Hematopoietic multipotent progenitor cell treated with erythropoietin and hydrocortisone succinate and interleukin-3 and kit ligand, for 6 days (in vitro differentiated cells): Measurements from ENCODE around the gene RFLNA.

Experiments
- DNase-seq: peaks from one replicate; pipeline ENCODE4 v3.0.0-alpha.2; 2015

RFLNA gene

GRCh38 chr12:124338876-124339603 lies 44.1 kb downstream of the RFLNA start:
- DNase-seq: no peak

GRCh38 chr12:124340080-124340900 lies 45.4 kb downstream of the RFLNA start:
- no peak for DNase-seq

GRCh38 chr12:124341645-124342069 lies 46.8 kb downstream of the RFLNA start:
- no peak for DNase-seq

DNA sequence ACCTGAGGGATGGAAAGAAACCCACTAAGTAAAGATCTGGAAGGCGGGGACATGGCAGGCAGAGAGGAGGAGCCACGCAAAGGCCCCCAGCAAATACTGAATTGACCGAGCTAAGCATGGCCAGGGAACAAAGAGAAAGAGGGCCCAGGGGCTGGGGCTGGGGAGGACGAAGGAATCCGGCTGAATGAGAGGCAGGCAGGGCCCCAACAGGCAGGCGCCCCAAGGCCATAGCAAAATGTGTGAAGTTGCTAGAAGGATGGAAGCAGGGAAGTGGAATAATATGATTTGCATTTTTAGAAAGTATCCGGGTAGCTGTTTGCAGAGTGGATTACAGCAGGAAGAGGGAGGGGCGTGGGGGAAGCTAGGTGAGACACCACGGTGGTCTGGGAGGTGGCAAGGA lies 49.1 kb downstream of the RFLNA start:
- DNase-seq: no peak

DNA sequence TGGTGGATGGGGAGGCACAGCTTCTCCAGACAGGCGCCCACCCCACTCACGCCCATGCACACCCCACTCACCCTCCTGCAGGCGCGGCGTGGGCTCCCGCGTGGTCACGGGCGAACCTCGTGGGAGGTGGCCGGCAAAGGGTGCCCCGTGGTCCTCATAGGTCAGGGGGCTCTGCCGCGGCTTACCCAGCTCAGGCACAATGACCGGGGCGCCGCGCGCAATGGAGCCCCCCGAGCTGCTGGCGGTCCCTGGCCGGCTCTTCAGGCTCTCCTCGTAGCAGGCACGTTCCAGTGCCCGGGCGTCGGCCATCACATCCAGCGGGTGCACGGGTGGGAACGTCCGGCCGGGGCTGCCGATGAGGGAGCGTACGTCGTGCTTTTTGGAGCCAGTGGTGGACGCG lies 49.6 kb downstream of the RFLNA start:
- DNase-seq: no peak

GRCh38 chr12:124345795-124346194 lies 50.9 kb downstream of the RFLNA start:
- no peak for DNase-seq

DNA sequence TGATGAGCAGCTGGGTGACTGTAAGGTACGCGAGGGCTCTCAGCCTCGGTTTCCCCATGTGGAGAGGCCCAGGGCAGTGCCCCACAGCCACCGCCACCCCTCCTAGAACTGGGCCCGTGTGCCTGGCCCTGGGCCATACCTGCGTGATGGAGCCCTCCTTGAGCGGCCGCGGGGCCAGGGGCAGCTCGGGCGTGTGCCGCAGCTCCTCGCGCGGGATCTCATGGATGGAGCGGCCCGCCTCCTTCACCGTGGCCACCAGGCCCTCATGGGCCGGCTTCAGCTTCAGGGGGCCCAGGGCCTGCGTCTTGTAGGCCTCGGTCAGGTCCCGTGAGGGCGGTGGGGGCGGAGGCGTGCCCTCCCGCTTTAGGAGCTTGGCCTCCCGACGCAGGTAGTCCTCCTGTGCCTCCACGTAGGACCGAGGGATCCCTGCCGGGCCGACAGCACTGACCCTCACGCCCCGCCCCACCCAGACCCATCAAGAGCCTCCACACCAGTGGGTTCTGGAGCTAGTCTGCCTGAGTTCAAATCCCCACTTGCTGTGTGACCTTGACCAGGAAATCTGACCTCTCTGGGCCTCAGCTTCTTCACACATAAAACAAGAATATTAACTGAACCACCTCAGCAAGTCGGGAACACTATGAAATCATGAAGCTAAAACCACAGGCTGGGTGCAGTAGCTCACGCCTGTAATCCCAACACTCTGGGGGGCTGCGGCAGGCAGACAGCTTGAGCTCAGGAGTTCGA lies 51.7 kb downstream of the RFLNA start:
- DNase-seq: no peak

DNA sequence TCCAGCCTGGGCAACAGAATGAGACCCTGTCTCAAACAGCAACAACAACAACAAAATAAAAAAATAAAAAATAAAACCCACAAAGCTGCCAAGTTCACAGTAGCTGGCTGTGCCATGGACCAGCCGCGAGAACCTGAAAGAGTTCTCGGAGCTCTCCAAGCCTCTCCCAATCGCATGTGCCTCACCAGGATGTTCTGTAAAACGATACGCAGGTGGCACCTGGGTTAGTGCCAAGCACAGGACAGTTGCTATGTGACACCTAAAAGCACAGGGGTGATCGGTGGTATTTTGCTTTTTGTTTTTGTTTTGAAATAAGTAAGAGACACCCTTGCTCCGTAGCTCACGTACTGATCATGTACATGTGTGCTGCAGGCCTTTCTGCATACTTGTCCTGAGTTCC lies 52.4 kb downstream of the RFLNA start:
- no peak for DNase-seq

DNA sequence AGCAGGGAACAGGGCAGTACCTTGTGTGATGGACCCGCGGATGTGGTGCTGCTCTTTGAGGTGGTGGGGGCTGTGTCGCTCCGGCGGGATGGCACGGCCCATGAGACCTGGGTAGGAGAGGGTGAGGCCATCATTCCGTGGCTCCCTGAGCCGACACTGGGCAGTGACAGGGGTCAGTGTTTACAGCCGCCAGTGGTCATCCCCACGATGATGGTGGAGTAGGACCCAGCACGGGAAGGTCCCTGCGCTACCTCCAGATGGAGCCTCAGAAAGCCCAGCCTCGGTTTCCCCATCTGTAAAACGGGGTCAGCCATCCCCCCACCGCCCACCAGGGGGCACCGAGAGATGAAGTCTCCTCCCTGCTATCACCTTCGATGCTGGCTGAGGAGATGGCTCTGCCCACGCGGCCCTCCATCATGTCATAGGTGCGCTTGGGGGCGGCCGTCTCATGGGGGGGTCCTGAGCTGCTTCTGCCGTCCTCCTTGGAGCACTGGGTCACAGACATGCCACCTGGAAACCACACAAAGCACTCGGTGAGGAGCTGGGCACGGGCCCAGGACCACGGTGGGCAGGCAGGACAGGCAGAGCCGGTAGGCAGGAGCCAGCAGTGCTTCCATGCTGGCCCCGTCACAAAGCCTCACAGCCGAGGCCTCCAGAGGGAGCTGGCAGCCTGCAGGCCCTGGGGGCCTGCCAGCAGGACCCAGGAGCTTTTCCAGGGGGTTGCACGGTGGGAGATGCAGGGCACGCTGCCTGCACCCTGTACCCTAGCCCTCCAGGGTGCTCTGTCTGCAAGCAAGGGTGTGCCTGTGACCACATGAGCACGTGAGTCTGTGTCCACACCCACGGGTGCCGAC lies 53.1 kb downstream of the RFLNA start:
- DNase-seq: peak; percentile 26

- DNase-seq: no peak
Measured at GRCh38 chr12:124348659-124349380, 53.9 kb downstream of the RFLNA start.

DNA sequence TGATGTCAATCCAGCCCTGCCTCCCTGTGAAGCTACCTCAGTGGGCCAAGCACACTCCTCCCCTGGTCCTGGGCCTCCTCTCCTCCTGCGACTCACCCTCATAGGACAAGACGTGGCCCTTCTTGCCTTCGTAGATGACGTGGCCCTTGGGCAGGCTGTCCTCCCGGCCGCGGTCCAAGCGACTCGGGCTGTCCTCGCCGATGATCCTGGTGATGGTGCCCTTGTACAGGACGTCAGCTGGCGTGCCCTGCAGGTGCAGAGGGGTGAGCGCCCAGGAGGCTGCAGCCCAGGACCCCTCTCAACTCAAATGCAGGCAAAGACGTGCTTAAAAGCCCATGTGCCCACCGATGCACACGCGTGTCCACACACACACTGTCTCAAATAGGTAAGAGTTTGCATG lies 55.6 kb downstream of the RFLNA start:
- no peak for DNase-seq

DNA sequence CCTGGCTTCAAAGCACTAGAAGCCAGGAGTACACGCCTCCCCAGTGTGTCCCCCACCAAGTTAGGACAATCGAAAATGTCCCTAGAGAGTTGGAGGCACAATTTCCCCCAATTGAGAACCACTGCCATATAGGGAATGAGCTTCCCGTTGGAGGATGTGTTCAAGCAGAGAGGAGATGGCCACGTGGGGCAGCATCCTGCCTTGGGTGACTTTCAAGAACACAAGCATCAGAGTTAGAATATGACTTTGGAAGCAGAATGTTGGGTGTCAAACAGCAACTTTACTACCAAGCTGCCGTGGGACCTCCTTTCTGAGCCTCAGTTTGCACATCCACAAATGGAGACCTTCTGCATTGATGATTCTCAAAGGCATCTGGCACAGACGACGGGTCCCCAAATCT lies 56.5 kb downstream of the RFLNA start:
- no peak for DNase-seq

DNA sequence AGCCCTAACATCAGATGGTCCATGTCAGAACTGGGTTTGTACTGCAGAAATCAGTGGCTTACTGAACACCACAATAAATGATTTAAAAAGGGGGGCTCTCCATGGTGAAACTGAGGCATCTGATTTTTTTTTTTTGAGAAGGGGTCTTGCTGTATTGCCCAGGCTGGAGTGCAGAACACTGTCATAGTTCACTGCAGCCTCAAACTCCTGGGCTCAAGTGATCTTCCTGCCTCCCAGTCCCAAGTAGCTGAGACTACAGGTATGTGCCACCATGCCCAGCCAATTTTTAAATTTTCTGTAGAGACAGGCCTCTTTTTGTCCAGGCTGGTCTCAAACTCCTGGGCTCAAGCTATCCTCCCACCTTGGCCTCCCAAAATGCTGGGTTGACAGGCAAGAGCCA lies 57.4 kb downstream of the RFLNA start:
- no peak for DNase-seq

DNA sequence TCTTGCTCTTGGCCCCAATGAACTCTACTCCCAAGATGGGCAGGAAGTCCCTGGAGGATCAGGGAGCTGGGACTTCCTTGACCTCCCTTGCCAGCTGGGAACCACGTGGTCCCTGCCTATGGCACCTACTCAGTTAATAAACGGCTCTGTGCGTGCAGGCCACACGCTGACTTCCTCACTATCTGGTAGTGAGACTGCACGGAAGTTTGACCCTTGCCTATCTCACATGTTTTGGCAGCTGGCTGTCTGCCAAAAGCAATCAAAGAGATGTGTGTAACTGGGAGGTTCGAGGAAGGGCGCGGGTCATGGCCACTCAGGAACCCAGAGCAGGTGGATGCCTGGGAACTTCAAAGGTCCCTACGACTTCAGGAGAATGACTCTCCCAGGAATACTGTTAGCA lies 57.9 kb downstream of the RFLNA start:
- DNase-seq: peak; percentile 88

GRCh38 chr12:124354400-124354799 lies 59.5 kb downstream of the RFLNA start:
- no peak for DNase-seq

DNA sequence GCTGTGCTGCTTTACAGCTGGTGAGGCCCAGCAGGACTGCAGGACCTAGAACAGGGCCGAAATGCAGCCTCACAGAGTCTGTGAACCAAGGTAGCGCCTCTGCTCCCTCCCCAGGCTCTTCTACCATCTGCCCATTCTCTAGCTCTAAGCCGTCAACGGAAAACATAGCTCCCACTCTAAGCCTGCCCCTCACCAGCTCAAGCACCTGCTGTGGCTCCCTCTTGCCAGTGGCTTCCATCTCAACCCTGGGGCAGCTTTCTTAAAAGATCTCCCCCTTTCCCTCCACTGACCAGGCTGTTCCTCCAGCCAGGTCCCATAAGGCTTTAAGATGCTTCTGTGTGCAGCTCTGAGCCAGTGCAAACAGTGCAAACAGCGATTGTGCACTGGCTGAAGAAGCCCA lies 61.3 kb downstream of the RFLNA start:
- DNase-seq: no peak

DNA sequence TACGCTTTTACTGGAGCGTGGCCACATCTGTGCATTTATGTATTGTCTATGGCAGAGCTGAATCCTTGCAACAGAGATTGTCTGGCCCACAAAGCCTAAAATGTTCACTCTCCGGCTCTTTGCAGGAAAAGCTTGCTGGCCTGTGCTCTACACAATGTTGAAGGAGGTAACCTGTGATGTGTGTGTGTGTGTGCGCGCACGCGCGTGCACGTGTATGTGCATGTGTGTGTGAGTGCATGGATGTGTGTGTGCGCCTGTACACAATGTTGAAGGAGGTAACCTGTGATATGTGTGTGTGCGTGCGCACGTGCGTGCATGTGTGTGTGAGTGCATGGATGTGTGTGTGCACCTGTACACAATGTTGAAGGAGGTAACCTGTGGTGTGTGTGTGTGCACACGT lies 62.7 kb downstream of the RFLNA start:
- DNase-seq: no peak

DNA sequence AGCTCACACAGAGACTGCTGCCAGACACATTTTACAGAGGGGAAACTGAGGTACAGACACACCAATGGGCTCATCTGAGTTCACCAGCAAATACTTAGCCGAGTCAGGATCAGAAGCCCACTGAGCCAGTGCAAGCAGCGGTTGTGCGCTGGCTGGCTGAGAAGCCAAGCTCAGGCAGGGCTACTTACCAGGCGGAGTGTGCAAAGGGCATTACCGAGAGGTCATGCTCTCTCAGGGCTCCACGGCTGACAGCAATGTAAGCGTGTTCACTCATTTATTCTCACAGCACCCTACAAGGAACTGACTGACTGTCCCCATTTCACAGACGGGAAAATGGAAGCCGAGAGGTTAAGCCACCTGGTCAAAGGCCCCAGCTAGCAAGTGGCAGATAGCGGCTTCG lies 63.7 kb downstream of the RFLNA start:
- DNase-seq: no peak

DNA sequence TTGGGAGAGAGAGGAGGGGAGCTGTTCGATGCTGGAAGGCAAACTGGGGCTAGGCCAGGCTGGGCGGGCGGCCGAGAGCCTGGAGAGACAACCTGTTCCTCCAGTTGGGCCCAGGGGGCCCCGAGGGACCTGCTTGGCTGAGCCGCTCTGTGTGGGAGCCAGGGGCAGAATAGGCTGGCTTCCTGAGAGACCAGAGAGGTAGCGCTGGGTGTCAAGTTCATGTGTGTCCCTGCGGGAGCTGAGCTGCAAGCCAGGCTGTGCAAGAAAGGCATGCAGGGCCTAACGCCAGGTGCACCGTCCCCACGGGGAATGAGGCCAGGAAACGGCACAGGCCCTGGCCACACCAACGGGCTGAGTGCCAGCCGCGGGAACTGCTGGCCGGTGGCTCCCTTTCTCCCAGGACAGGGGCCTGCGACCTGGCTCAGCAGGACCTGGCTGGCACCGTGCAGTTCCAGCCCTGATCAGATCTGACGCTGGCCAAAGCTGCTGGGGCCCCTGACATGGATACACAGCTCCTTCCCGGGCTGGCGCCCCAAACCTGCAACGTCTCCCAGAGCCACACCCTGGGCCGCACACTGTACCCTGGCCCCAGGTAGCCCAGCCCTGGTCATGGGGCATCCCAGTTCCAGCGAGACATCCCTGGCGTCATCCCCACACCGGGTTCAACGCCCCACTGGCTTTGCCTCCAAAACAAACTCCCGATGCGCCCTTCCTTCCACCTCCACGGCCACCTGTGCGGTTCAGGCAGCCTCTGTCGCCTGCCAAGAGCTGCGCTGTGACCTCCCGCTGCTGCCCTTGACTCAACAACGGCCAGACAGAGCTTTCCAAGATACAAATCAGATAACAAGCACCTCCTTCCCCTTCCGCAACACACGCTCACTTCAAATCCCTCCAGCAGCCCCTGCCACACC lies 65.0 kb downstream of the RFLNA start:
- no peak for DNase-seq

DNA sequence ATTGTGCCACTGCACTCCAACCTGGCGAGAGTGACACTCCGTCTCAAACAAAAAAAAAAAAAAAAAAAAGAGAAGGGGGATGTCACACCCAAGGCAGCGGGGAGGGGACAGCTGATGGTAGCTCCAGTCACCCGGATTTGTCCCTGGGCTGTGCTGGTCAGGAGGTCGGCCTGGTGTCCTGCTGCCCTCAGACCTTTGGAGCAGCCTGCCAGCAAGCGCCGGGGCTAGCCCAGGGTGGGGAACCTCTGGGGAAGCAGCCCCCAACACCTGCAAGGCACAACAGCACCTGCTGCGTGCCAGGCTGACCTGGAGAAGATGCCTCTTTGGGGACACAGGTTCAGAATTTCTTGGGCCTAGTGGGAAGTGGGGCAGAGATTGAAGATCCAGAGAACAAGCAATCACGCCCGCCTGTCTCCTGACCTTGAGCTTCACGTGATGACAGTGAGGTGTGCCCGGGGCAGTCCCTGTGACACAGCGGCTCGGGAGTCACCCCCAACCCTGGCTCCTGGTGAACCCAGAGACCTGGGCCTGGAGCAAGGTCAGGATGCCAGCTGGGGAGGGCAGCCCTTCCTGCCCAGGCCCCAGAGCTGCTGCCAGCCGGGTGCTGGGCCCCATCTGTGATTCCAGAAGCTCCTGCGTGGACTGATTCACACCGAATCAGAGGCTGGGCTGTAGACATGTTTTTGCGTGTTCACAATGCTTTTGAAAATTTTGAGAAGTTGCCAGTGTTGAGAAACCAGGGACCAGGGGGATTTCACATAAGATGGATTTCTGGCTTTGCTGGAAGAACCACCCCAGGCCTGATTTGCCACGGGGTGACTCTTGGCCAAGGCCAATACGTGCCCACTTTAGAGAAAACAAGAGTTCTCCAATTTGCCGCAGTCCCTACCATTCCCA lies 66.4 kb downstream of the RFLNA start:
- no peak for DNase-seq
